ENCODE measurements around the gene CD177. TPM values are rescaled to one million over a fixed set of nuclear protein-coding genes. Genes with fewer than 3 reads are reported as not detected.
"Not testable (repeated sequence)": the region's sequence is repeated elsewhere in the genome, so short reads cannot be mapped to it uniquely, and the experiment has no call there.

CD177 gene
- total RNA-seq, 3 donors from 2014 or later, result 0.29 to 0.33 (median 0.32) TPM

GRCh38 chr19:43351998-43352746 lies 1.3 kb upstream of the CD177 start:
- peaks cover 0 to 17% of the 10 kb centered on the region in 2 donors for H3K27me3 ChIP-seq
- no peaks in the 10 kb centered on the region for H3K9me3 ChIP-seq
- no peak for TF ChIP-seq CTCF (IDR thresholded peaks at IDR 0.05)
- no peak for TF ChIP-seq POLR2AphosphoS5 (IDR thresholded peaks at IDR 0.05)
- no peak for TF ChIP-seq POLR2A (IDR thresholded peaks at IDR 0.05)
- DNase-seq (ENCODE audit: low spot score in 2 of 2), result no peak
- H3K27ac ChIP-seq, result no peak overlapping the region
- no peaks in the 10 kb centered on the region for H3K36me3 ChIP-seq
- no peaks in the 10 kb centered on the region for H3K4me1 ChIP-seq
- intact Hi-C loops (cut with DNase I; ENCODE audit: low total_unique reads), result no loop called here
- no peak overlapping the region for H3K4me3 ChIP-seq

GRCh38 chr19:43354305-43354627 lies 780 bp downstream of the CD177 start:
- intact Hi-C loops (cut with DNase I; ENCODE audit: low total_unique reads), result no loop called here
- no peak for DNase-seq (ENCODE audit: low spot score in 2 of 2)
- Histone ChIP-seq H3K36me3 (no peaks in the 10 kb centered on the region), H3K9me3 (no peaks in the 10 kb centered on the region), H3K4me1 (no peaks in the 10 kb centered on the region), H3K27me3 (peaks cover 0 to 17% of the 10 kb centered on the region in 2 donors), H3K27ac (no peak overlapping the region), H3K4me3 (peak overlapping the region in 1 of 3 donors; percentile 19)
- TF ChIP-seq POLR2AphosphoS5 (IDR thresholded peaks at IDR 0.05) (no peak), POLR2A (IDR thresholded peaks at IDR 0.05) (no peak), CTCF (IDR thresholded peaks at IDR 0.05) (no peak)

GRCh38 chr19:43356749-43357148 lies 3.3 kb downstream of the CD177 start:
- H3K9me3 ChIP-seq; DNase-seq (ENCODE audit: low spot score in 2 of 2); H3K4me1 ChIP-seq; H3K36me3 ChIP-seq; H3K4me3 ChIP-seq; intact Hi-C loops (cut with DNase I; ENCODE audit: low total_unique reads); H3K27ac ChIP-seq: not testable (repeated sequence)
- H3K27me3 ChIP-seq, result peaks cover 0 to 17% of the 10 kb centered on the region in 2 donors

- H3K4me1 ChIP-seq, result no peaks in the 10 kb centered on the region
- no peaks in the 10 kb centered on the region for H3K36me3 ChIP-seq
- H3K27me3 ChIP-seq, result no peaks in the 10 kb centered on the region
- no peak for DNase-seq (ENCODE audit: low spot score in 2 of 2)
- H3K9me3 ChIP-seq, result no peaks in the 10 kb centered on the region
- no peak overlapping the region for H3K27ac ChIP-seq
- no peak overlapping the region for H3K4me3 ChIP-seq
- TF ChIP-seq POLR2AphosphoS5 (IDR thresholded peaks at IDR 0.05), result no peak
- intact Hi-C loops (cut with DNase I; ENCODE audit: low total_unique reads), result no loop called here
Measured at GRCh38 chr19:43362179-43362578, 8.7 kb downstream of the CD177 start.

GRCh38 chr19:43362745-43363144 lies 9.3 kb downstream of the CD177 start:
- H3K27me3 ChIP-seq, result no peaks in the 10 kb centered on the region
- H3K4me1 ChIP-seq, result no peaks in the 10 kb centered on the region
- H3K9me3 ChIP-seq, result no peaks in the 10 kb centered on the region
- DNase-seq (ENCODE audit: low spot score in 2 of 2), result no peak
- no peak overlapping the region for H3K27ac ChIP-seq
- H3K36me3 ChIP-seq, result no peaks in the 10 kb centered on the region
- no peak for TF ChIP-seq POLR2A (IDR thresholded peaks at IDR 0.05)
- TF ChIP-seq POLR2AphosphoS5 (IDR thresholded peaks at IDR 0.05), result no peak
- TF ChIP-seq CTCF (IDR thresholded peaks at IDR 0.05), result no peak
- intact Hi-C loops (cut with DNase I; ENCODE audit: low total_unique reads), result no loop called here
- no peak overlapping the region for H3K4me3 ChIP-seq

GRCh38 chr19:43365677-43366076 lies 12.2 kb downstream of the CD177 start:
- H3K27me3 ChIP-seq; H3K4me1 ChIP-seq; H3K27ac ChIP-seq; H3K4me3 ChIP-seq; H3K9me3 ChIP-seq; DNase-seq (ENCODE audit: low spot score in 2 of 2); H3K36me3 ChIP-seq; intact Hi-C loops (cut with DNase I; ENCODE audit: low total_unique reads): not testable (repeated sequence)

- TF ChIP-seq CTCF (IDR thresholded peaks at IDR 0.05) (no peak), POLR2AphosphoS5 (IDR thresholded peaks at IDR 0.05) (no peak), POLR2A (IDR thresholded peaks at IDR 0.05) (no peak)
- intact Hi-C loops (cut with DNase I; ENCODE audit: low total_unique reads), result no loop called here
- H3K4me3 ChIP-seq, result no peak overlapping the region
- DNase-seq (ENCODE audit: low spot score in 2 of 2), result no peak
- H3K4me1 ChIP-seq, result no peaks in the 10 kb centered on the region
- H3K9me3 ChIP-seq, result no peaks in the 10 kb centered on the region
- no peaks in the 10 kb centered on the region for H3K36me3 ChIP-seq
- H3K27me3 ChIP-seq, result peaks cover 0 to 4% of the 10 kb centered on the region in 2 donors
- H3K27ac ChIP-seq, result no peak overlapping the region
Measured at GRCh38 chr19:43367822-43368221, 14.3 kb downstream of the CD177 start.

- H3K27me3 ChIP-seq; DNase-seq (ENCODE audit: low spot score in 2 of 2); H3K27ac ChIP-seq; H3K4me3 ChIP-seq; H3K36me3 ChIP-seq; intact Hi-C loops (cut with DNase I; ENCODE audit: low total_unique reads); H3K4me1 ChIP-seq; H3K9me3 ChIP-seq: not testable (repeated sequence)
Measured at GRCh38 chr19:43368897-43369296, 15.4 kb downstream of the CD177 start.
